Measurements from ENCODE around the gene SMYD4.
"Not testable (repeated sequence)": the region's sequence is repeated elsewhere in the genome, so short reads cannot be mapped to it uniquely, and the experiment has no call there.

The SMYD4 gene

GRCh38 chr17:1779571-1780131 is 50.1 kb downstream of the SMYD4 start:
- DNase-seq = no peak

GRCh38 chr17:1776857-1777256 is 52.8 kb downstream of the SMYD4 start:
- no peak for DNase-seq

- DNase-seq = no peak
Observed at GRCh38 chr17:1776328-1776727, 53.4 kb downstream of the SMYD4 start.

- no peak for DNase-seq
Observed at GRCh38 chr17:1774390-1775176, 55.1 kb downstream of the SMYD4 start.

- DNase-seq = no peak
Observed at GRCh38 chr17:1773696-1774181, 56.0 kb downstream of the SMYD4 start.

- not testable (repeated sequence) for DNase-seq
Observed at GRCh38 chr17:1773000-1773695, 56.6 kb downstream of the SMYD4 start.

- DNase-seq = no peak
Observed at GRCh38 chr17:1769822-1770477, 59.8 kb downstream of the SMYD4 start.

- DNase-seq = no peak
Observed at GRCh38 chr17:1767358-1767757, 62.3 kb downstream of the SMYD4 start.

GRCh38 chr17:1766382-1767135 is 63.1 kb downstream of the SMYD4 start:
- DNase-seq = no peak

- DNase-seq = no peak
Observed at GRCh38 chr17:1765576-1765975, 64.1 kb downstream of the SMYD4 start.

GRCh38 chr17:1764705-1765104 is 65.0 kb downstream of the SMYD4 start:
- not testable (repeated sequence) for DNase-seq

- no peak for DNase-seq
Observed at GRCh38 chr17:1764284-1764683, 65.4 kb downstream of the SMYD4 start.

GRCh38 chr17:1762901-1763898 is 66.5 kb downstream of the SMYD4 start:
- DNase-seq = no peak

GRCh38 chr17:1762233-1762900 is 67.3 kb downstream of the SMYD4 start:
- no peak for DNase-seq

GRCh38 chr17:1759529-1759928 is 70.2 kb downstream of the SMYD4 start:
- no peak for DNase-seq

GRCh38 chr17:1758807-1759206 is 70.9 kb downstream of the SMYD4 start:
- no peak for DNase-seq

- no peak for DNase-seq
Observed at GRCh38 chr17:1755827-1756262, 73.9 kb downstream of the SMYD4 start.

GRCh38 chr17:1755252-1755826 is 74.4 kb downstream of the SMYD4 start:
- DNase-seq = no peak

- DNase-seq = no peak
Observed at GRCh38 chr17:1754430-1755112, 75.1 kb downstream of the SMYD4 start.
